Tibial nerve (tissue), 4 donors: ENCODE measurements around the gene TSHZ2. TPM values are rescaled to one million over a fixed set of nuclear protein-coding genes. Genes with fewer than 3 reads are reported as not detected.

Experiments used
- DNase-seq, 2 donors: peaks; one replicate each; pipeline ENCODE4 v3.0.0-alpha.2; 2019; ENCODE audit warnings: low spot score in 2 of 2
- H3K27ac ChIP-seq, 4 donors: fragments of 200-600 bp; sonication (generic) in 3 of 4; one replicate each; pipeline ENCODE4 v1.5.1; 2017 to 2019; ENCODE audit warnings: mild to moderate bottlenecking in 1 of 4
- H3K27me3 ChIP-seq, 2 donors: fragments of 200-600 bp; sonication (generic) in 1 of 2; one replicate each; pipeline versions ENCODE4 v1.5.1 to v1.6.0; 2017 to 2019
- H3K36me3 ChIP-seq, 3 donors: fragments of 200-600 bp; sonication (generic); one replicate each; pipeline ENCODE4 v1.5.1; 2018 to 2019
- H3K4me1 ChIP-seq, 4 donors: fragments of 200-600 bp; sonication (generic) in 3 of 4; one replicate each; pipeline ENCODE4 v1.5.1; 2017 to 2019
- H3K4me3 ChIP-seq, 4 donors: fragments of 200-600 bp; sonication (generic) in 3 of 4; one replicate each; pipeline ENCODE4 v1.5.1; 2017 to 2019; ENCODE audit warnings: mild to moderate bottlenecking in 1 of 4, moderate library complexity in 1 of 4
- H3K9me3 ChIP-seq, 4 donors: fragments of 200-600 bp; sonication (generic) in 3 of 4; one replicate each; pipeline ENCODE4 v1.5.1; 2017 to 2019
- EP300 ChIP-seq, 2 donors: sonication (generic); formaldehyde crosslinking; IDR thresholded peaks; one replicate each; pipeline ENCODE4 v1.6.1; 2017; ENCODE audit warnings: antibody characterized with exemption in 2 of 2, mild to moderate bottlenecking in 1 of 2
- POLR2A ChIP-seq, 2 donors: fragments of 450-650 bp; IDR thresholded peaks; one replicate each; pipeline ENCODE4 v1.6.1; 2017; ENCODE audit warnings: antibody characterized with exemption in 2 of 2, mild to moderate bottlenecking in 2 of 2, moderate library complexity in 2 of 2
- WGBS, 2 donors: methylation state at CpG; one replicate each; pipeline ENCODE4 v1.1.5; 2018; 5-methylcytosine and 5-hydroxymethylcytosine counted together
- total RNA-seq, 4 donors: library from RNA; depleted of rRNA; stranded (reverse); fragments of >200 nt; gene quantifications; one replicate each; pipeline ENCODE4 v1.1.0, GENCODE V29; 2016
- TF ChIP-seq, protein P1 (sequence below), 5 experiments: fragments of 200-600 bp in 3 of 5; fragments of 450-650 bp in 2 of 5; sonication (generic) in 3 of 5; IDR thresholded peaks; one replicate each; pipeline ENCODE4 v1.5.1; 2016 to 2019; ENCODE audit warnings: antibody characterized with exemption in 5 of 5, mild to moderate bottlenecking in 3 of 5, moderate library complexity in 2 of 5

TSHZ2 gene
- total RNA-seq, 4 donors from 2014 or later: 20.9 to 33.7 (median 25.1) TPM

DNA sequence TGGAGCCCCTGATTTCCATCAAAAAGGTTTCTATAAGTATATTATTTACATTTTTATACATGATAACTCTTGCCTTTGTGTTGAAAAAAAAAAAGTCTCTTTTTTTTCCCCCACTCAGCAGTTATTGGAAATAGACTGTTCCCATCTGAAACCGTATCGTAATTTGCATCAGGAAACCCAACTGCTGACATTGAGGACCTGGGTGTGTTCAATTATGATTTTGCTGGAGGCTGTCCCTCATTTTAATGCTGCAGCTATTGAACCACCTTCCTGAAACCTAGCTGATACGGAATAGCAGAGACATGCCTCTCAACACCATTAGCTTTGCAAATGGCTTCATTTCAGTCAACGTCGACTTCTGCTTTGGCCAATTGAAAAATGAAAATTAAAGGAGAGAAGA is 522.6 kb downstream of the TSHZ2 start:
- TF ChIP-seq POLR2A (IDR thresholded peaks at IDR 0.05) (no peak), EP300 (IDR thresholded peaks at IDR 0.05) (no peak)
- TF ChIP-seq, protein P1, sequence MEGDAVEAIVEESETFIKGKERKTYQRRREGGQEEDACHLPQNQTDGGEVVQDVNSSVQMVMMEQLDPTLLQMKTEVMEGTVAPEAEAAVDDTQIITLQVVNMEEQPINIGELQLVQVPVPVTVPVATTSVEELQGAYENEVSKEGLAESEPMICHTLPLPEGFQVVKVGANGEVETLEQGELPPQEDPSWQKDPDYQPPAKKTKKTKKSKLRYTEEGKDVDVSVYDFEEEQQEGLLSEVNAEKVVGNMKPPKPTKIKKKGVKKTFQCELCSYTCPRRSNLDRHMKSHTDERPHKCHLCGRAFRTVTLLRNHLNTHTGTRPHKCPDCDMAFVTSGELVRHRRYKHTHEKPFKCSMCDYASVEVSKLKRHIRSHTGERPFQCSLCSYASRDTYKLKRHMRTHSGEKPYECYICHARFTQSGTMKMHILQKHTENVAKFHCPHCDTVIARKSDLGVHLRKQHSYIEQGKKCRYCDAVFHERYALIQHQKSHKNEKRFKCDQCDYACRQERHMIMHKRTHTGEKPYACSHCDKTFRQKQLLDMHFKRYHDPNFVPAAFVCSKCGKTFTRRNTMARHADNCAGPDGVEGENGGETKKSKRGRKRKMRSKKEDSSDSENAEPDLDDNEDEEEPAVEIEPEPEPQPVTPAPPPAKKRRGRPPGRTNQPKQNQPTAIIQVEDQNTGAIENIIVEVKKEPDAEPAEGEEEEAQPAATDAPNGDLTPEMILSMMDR (IDR thresholded peaks at IDR 0.05): no peak
- Histone ChIP-seq H3K4me1 (peaks cover 0 to 16% (median 0%) of the 10 kb centered on the region in 4 donors), H3K27me3 (no peaks in the 10 kb centered on the region), H3K27ac (no peak overlapping the region), H3K4me3 (no peak overlapping the region), H3K9me3 (no peaks in the 10 kb centered on the region), H3K36me3 (no peaks in the 10 kb centered on the region)
- WGBS, 2 donors: 85 to 87% methylated on average over 5 of the region's 5 CpGs
- no peak for DNase-seq

DNA sequence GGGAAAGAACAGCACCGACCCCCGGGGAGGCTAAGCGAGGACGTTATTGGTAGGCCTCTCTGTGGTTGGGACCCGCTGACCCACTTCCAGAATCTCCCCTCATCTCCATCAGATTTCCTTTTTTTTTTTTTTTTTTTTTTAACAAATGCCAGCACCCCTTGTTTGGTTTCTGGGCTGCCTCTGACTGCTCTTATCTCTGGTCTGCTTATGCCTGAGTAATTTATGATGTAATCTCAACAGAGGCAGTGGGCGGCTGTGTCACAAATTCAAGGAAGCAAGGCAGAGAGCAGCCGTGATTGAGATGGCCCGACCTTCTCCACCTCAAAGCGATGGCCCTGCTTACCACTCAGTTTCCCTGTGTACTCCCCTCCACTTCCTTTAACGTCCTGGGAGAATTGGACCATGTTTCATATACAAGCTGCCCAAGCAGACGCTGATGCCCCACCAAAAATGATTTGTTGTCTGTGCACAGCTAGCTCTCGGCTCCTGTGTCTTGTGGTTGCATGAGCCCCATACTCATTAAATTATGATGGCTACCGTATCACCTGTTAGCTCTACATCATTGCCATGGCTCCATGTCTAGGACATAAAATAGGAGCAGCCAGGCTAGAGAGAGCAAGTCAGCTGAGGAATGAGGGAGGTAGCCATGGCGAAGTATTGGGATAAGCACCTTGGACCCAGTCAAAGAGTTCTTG is 523.4 kb downstream of the TSHZ2 start:
- TF ChIP-seq POLR2A (IDR thresholded peaks at IDR 0.05) (no peak), EP300 (IDR thresholded peaks at IDR 0.05) (no peak)
- TF ChIP-seq, protein P1 (IDR thresholded peaks at IDR 0.05): no peak
- H3K4me1 ChIP-seq: peaks cover 0 to 16% (median 0%) of the 10 kb centered on the region in 4 donors
- H3K27me3 ChIP-seq: no peaks in the 10 kb centered on the region
- DNase-seq: no peak
- 74 to 77% methylated on average over 14 of the region's 14 CpGs for WGBS, 2 donors
- no peak overlapping the region for H3K27ac ChIP-seq
- H3K36me3 ChIP-seq: no peaks in the 10 kb centered on the region
- H3K4me3 ChIP-seq: no peak overlapping the region
- no peaks in the 10 kb centered on the region for H3K9me3 ChIP-seq

DNA sequence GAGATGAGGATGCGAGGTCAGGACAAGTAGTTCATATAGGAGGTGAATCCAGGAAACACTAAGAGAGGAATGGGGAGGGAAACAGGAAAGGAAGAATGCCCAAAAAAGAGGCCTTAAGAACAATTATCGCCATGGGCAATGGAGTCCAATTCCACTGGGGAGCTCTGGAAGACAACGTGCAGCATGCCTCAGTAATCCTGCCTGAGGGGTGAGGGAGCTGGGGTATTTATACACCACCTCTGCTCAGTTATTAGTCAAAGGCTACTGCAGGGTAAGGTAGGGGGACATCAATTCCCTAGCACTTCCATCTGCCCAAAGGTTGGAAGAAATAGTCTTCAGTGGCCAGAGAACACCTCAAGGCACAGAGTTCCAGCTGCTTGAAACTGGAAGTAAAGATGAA is 525.1 kb downstream of the TSHZ2 start:
- Histone ChIP-seq H3K4me1 (peaks cover 0 to 15% (median 0%) of the 10 kb centered on the region in 4 donors), H3K27ac (no peak overlapping the region), H3K4me3 (no peak overlapping the region), H3K36me3 (no peaks in the 10 kb centered on the region), H3K9me3 (no peaks in the 10 kb centered on the region), H3K27me3 (no peaks in the 10 kb centered on the region)
- WGBS, 2 donors: 82 to 91% methylated on average over 3 of the region's 3 CpGs
- no peak for DNase-seq
- TF ChIP-seq, protein P1 (IDR thresholded peaks at IDR 0.05): no peak
- no peak for TF ChIP-seq EP300 (IDR thresholded peaks at IDR 0.05)
- TF ChIP-seq POLR2A (IDR thresholded peaks at IDR 0.05): no peak

DNA sequence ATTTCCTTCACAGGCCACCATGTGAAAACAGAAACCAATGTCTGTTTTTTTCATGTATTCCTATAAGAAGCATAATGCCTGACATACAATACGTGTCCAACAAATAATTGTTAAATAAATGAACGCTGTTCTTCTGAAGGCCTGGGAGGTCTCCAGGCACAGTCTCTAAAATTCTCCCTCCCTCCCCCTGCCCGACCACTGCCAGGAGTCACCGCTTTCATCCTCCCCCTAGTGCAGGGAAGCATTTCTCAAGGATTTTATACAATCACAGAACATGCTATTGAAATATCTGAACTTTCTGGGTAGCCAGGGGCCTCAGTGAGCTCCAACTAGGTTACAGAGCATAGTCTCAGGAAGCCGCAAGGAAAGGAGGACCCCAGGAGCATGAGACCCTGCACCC is 526.2 kb downstream of the TSHZ2 start:
- DNase-seq: no peak
- H3K27me3 ChIP-seq: no peaks in the 10 kb centered on the region
- TF ChIP-seq POLR2A (IDR thresholded peaks at IDR 0.05) (no peak), EP300 (IDR thresholded peaks at IDR 0.05) (no peak)
- TF ChIP-seq, protein P1 (IDR thresholded peaks at IDR 0.05): no peak
- no peak overlapping the region for H3K4me3 ChIP-seq
- 66 to 85% methylated on average over 5 of the region's 5 CpGs for WGBS, 2 donors
- H3K4me1 ChIP-seq: peaks cover 0 to 4% (median 0%) of the 10 kb centered on the region in 4 donors
- H3K9me3 ChIP-seq: peaks cover 0 to 8% (median 0%) of the 10 kb centered on the region in 4 donors
- H3K36me3 ChIP-seq: no peaks in the 10 kb centered on the region
- H3K27ac ChIP-seq: no peak overlapping the region

DNA sequence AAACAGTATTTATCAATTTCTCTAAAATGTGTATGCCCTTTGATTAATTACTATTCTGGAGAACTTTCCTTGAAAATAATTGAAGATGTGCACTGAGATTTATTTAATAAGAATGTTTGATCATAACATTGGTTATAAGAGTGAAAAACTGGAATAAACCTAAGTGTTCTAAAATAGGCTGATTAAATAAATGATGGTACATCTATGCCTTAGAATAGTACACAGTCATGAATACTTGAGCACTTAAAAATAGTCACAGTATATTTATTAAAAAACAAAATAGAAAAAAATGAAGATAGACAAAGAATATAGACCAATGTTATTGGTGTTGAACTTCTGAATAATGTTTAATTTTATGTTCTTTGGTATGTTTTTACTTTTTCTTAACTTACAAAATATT is 528.5 kb downstream of the TSHZ2 start:
- Histone ChIP-seq H3K36me3 (no peaks in the 10 kb centered on the region), H3K4me3 (no peak overlapping the region), H3K9me3 (peaks cover 0 to 11% (median 0%) of the 10 kb centered on the region in 4 donors), H3K4me1 (no peaks in the 10 kb centered on the region), H3K27me3 (no peaks in the 10 kb centered on the region), H3K27ac (no peak overlapping the region)
- DNase-seq: no peak
- TF ChIP-seq, protein P1 (IDR thresholded peaks at IDR 0.05): no peak
- TF ChIP-seq EP300 (IDR thresholded peaks at IDR 0.05) (no peak), POLR2A (IDR thresholded peaks at IDR 0.05) (no peak)
